ENCODE data around the gene FAM3A.

- TF ChIP-seq CTCF (IDR thresholded peaks at IDR 0.05) (no peak), POLR2A (IDR thresholded peaks at IDR 0.05) (no peak)
Measured at GRCh38 chrX:154487518-154488290, 28.3 kb downstream of the FAM3A start.
